GM13977 (cell line): ENCODE measurements around the gene FOXE1.

Experiments
- DNase-seq: peaks from one replicate; pipeline ENCODE4 v3.0.0; 2012; ENCODE audit warnings: low spot score
- in situ Hi-C: fragments of 300-500 bp; cut with MboI; formaldehyde crosslinking; loops from one replicate; pipeline ENCODE4 v1.12.0; 2022; ENCODE audit warnings: low sequenced_read_pairs, low pct_unique_long_range_greater_than_20kb, mixed read lengths, inconsistent platforms; ENCODE audit not compliant: unreplicated experiment
- TF ChIP-seq, protein P1 (sequence below): IDR thresholded peaks from 2 replicates; pipeline ENCODE4 v1.5.1; 2012; ENCODE audit warnings: mild to moderate bottlenecking, control low read depth; ENCODE audit not compliant: insufficient read depth; ENCODE audit errors: extremely low read depth, missing control alignments

Gene FOXE1

DNA sequence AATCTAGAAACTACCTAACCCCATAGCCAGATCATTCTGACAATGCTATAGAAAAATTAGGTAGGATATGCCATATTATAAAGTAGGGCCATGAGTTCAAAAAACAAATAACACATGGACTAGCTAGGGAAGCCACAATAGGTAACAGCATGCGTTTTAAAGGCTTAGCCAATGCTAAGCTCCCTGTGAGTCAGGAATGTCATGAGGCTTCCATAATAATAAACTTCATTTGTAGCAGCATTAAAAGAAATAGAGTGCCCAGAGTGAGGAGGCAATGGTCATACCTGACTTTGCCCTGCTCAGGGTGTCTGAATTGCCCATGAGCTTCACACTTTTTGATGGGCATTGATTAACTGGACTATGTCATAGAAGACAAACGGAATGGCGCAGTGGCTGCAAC is 15.8 kb downstream of the FOXE1 start:
- TF ChIP-seq, protein P1, sequence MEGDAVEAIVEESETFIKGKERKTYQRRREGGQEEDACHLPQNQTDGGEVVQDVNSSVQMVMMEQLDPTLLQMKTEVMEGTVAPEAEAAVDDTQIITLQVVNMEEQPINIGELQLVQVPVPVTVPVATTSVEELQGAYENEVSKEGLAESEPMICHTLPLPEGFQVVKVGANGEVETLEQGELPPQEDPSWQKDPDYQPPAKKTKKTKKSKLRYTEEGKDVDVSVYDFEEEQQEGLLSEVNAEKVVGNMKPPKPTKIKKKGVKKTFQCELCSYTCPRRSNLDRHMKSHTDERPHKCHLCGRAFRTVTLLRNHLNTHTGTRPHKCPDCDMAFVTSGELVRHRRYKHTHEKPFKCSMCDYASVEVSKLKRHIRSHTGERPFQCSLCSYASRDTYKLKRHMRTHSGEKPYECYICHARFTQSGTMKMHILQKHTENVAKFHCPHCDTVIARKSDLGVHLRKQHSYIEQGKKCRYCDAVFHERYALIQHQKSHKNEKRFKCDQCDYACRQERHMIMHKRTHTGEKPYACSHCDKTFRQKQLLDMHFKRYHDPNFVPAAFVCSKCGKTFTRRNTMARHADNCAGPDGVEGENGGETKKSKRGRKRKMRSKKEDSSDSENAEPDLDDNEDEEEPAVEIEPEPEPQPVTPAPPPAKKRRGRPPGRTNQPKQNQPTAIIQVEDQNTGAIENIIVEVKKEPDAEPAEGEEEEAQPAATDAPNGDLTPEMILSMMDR: no peak
- in situ Hi-C loops: no loop called here
- no peak for DNase-seq

DNA sequence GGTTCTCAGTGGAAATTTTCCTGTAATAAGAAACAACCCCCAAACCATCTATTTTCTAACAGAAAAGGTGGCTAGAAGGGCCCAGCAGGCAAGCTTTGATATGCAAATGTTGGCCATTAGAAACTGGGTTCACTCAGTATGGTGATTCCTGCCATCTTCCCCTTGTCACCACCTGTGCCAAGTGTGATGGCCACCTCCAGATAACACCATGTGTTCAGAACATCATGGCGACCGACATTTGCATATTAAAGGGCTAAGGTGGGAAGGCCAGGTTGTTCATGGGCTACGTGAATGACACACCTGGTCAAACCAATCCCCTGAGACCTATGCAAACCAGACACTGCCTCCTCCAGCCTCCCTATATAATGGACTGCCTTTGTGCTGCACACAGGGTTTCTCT is 20.4 kb downstream of the FOXE1 start:
- in situ Hi-C loops: no loop called here
- no peak for DNase-seq
- TF ChIP-seq, protein P1: no peak

DNA sequence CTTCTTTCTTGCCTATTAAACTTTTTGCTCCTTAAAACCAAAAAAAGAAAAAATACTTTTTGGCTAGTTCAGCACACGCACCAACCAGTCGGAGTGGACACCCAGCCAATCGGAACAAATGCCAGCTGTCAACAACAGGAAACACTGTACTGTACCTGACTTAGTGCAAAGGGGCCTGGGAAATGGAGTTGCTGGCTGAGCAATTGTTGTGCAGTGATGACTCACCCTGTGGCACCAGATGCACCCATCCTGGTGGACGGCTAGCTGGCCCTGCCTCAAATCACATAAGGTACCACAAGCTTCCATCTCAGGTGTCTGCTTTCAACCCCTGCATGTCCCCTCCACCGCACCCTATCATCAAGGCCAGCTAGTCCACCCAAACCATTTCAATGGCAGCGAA is 20.9 kb downstream of the FOXE1 start:
- TF ChIP-seq, protein P1: no peak
- no peak for DNase-seq
- in situ Hi-C loops: no loop called here

DNA sequence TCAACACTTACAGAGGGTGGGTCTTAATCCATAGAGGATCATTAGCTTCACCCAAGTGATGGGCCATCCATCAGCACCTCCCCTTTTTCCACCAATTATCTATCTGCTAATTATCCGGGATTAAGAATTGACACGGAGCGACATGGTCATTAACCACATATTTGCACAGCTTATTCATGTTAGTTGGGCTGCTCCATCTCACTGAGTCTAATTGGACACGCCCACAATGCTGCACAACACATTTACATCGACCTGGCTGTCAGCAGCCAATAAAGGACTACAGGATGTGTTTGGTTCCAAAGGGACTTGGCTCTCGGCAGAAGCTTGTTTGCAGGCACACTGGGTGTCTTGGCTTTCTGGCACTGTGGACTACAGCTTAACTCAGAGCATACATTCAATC is 21.6 kb downstream of the FOXE1 start:
- in situ Hi-C loops: no loop called here
- no peak for DNase-seq

DNA sequence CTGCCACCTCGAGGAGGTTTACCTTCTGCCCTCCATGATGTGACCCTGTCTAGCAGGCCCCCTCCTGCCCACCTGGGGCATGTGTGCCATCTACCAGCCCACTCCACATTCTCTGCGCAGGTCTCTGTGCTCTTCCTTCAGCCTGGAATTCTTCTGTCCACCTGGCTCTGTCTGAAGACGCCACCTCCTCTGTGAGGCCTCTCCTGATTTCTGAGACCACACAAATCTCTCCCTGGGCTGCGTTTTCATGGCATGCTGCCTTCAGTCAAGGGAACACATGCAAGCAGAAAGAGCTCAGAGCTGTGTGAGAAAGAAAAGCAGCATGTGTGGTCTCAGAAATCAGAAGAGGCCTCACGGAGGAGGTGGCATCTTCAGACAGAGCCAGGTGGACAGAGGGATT is 22.1 kb downstream of the FOXE1 start:
- no peak for DNase-seq
- TF ChIP-seq, protein P1: no peak
- in situ Hi-C loops: no loop called here

More for the DNA sequence above, 21.6 kb downstream of the FOXE1 start:
- TF ChIP-seq, protein P1: no peak

DNA sequence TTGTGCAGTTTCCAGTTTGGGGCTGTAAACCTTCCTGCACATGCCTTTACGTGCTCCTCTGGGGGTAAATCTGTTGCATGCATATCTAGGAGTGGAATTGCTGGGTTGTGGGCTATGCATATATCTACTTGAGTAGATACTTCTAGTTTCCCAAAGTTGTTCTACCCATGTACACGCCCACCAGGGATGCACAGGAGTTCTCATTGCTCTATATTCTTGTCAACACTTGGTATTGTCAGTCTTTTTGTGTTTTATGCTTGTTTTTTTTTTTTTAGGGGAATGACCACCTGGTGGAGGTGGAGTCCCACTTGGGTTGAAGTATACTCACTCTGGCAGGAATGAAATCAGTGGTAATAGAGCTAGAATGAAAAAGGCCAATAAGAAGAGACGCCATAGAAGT is 23.0 kb downstream of the FOXE1 start:
- DNase-seq: no peak
- in situ Hi-C loops: no loop called here
- TF ChIP-seq, protein P1: no peak

DNA sequence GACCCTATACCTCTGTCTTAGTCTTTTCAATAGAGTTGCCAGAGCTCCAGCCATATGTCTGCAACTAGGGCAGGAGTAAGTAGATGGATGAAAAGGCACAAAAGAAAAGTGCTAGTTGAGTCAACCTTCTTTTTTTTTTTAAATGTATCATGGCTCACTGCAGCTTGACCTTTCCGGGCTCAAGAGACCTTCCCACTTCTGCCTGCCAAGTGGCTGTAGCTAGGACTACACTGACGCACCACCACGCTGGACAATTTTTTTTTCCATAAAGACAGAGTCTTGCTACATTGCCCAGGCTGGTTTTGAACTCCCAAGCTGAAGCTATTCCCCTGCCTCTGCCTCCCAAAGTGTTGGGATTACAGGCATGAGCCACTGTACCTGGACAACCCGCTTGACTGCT is 27.3 kb downstream of the FOXE1 start:
- in situ Hi-C loops: no loop called here
- DNase-seq: no peak
- TF ChIP-seq, protein P1: no peak
